OCI-LY3 (cell line): ENCODE measurements around the gene SGCB.

Experiments
- H2AFZ ChIP-seq: fragments of 200-600, 300-600 bp; shearing (Covaris generic); 2 replicates; pipeline ENCODE4 v1.6.0; 2014; ENCODE audit warnings: antibody characterized with exemption, low read depth, low read length
- H3K27ac ChIP-seq: fragments of 200-600, 300-600 bp; sonication (generic); 2 replicates; pipeline ENCODE4 v1.5.1; 2014; ENCODE audit warnings: mild to moderate bottlenecking, low read length, moderate library complexity, mixed read lengths
- H3K27me3 ChIP-seq: fragments of 200-600, 300-600 bp; sonication (generic); 2 replicates; pipeline ENCODE4 v1.6.1; 2014; ENCODE audit warnings: low read depth, low read length, mixed read lengths
- H3K36me3 ChIP-seq: fragments of 200-600, 300-600 bp; sonication (generic); replicated peaks from 2 replicates; pipeline ENCODE3; 2014; ENCODE audit warnings: low read depth, low read length, mixed read lengths
- H3K4me1 ChIP-seq: fragments of 300-600, 200-600 bp; sonication (generic); 2 replicates; pipeline ENCODE4 v1.6.1; 2014; ENCODE audit warnings: low read length, mixed read lengths
- H3K4me2 ChIP-seq: fragments of 200-600, 300-600 bp; sonication (generic); 2 replicates; pipeline ENCODE4 v1.6.1; 2014; ENCODE audit warnings: low read length, mixed read lengths
- H3K4me3 ChIP-seq: fragments of 300-600, 200-600 bp; sonication (generic); 2 replicates; pipeline ENCODE4 v1.5.1; 2014; ENCODE audit warnings: antibody characterized with exemption, mild to moderate bottlenecking, low read length, moderate library complexity
- H3K79me2 ChIP-seq: fragments of 300-600, 200-600 bp; shearing (Covaris generic); 2 replicates; pipeline ENCODE4 v1.6.1; 2014; ENCODE audit warnings: mild to moderate bottlenecking, low read length, mixed read lengths
- H3K9ac ChIP-seq: fragments of 300-600, 200-600 bp; shearing (Covaris generic); 2 replicates; pipeline ENCODE4 v1.6.0; 2014; ENCODE audit warnings: mild to moderate bottlenecking, low read length, moderate library complexity
- H3K9me3 ChIP-seq: fragments of 200-600, 300-600 bp; shearing (Covaris generic); 2 replicates; pipeline ENCODE4 v1.6.1; 2014; ENCODE audit warnings: low read length, mixed read lengths; ENCODE audit not compliant: insufficient read depth
- H4K20me1 ChIP-seq: fragments of 200-600, 300-600 bp; sonication (generic); 2 replicates; pipeline ENCODE4 v1.6.1; 2016; ENCODE audit warnings: low read length, mixed read lengths; ENCODE audit not compliant: insufficient read depth
- CTCF ChIP-seq: fragments of 200-600, 300-600 bp; sonication (generic); IDR thresholded peaks from 2 replicates; pipeline ENCODE4 v1.5.1; 2014; ENCODE audit warnings: antibody characterized with exemption, low read length, low read depth
- EZH2phosphoT487 ChIP-seq: fragments of 200-600 bp; shearing (Covaris generic); IDR thresholded peaks from 2 replicates; pipeline ENCODE4 v1.6.1; 2018; ENCODE audit warnings: antibody characterized with exemption, mixed run types, low read depth

The SGCB gene

GRCh38 chr4:52058275-52058674 lies 20.2 kb upstream of the SGCB start:
- Histone ChIP-seq H3K9me3 (no peaks in the 10 kb centered on the region), H3K79me2 (no peaks in the 10 kb centered on the region), H3K4me1 (peaks cover under 1% of the 10 kb centered on the region; the same call in 1 of the 2 replicates), H3K9ac (no peak overlapping the region), H3K27ac (no peak overlapping the region), H2AFZ (no peak overlapping the region), H4K20me1 (no peaks in the 10 kb centered on the region), H3K4me3 (no peak overlapping the region), H3K36me3 (no peaks in the 10 kb centered on the region), H3K27me3 (0 out of 2 replicates have a peak, but pooled peaks cover 2% of the 10 kb centered on the region), H3K4me2 (no peak overlapping the region)
- TF ChIP-seq EZH2phosphoT487 (no peak), CTCF (no peak)

- Histone ChIP-seq H3K4me3 (no peak overlapping the region), H2AFZ (no peak overlapping the region), H3K4me2 (no peak overlapping the region), H3K27ac (no peak overlapping the region), H3K9me3 (no peaks in the 10 kb centered on the region), H3K9ac (no peak overlapping the region), H3K4me1 (peaks cover 10% of the 10 kb centered on the region), H3K79me2 (no peaks in the 10 kb centered on the region), H3K27me3 (0 out of 2 replicates have a peak, but pooled peaks cover 4% of the 10 kb centered on the region), H4K20me1 (no peaks in the 10 kb centered on the region), H3K36me3 (no peaks in the 10 kb centered on the region)
- no peak for TF ChIP-seq CTCF
- no peak for TF ChIP-seq EZH2phosphoT487
Measured at GRCh38 chr4:52057196-52057595, 19.1 kb upstream of the SGCB start.

- Histone ChIP-seq H3K27ac (no peak overlapping the region), H3K4me1 (peaks cover 15% of the 10 kb centered on the region), H4K20me1 (no peaks in the 10 kb centered on the region), H2AFZ (no peak overlapping the region), H3K36me3 (no peaks in the 10 kb centered on the region), H3K9me3 (no peaks in the 10 kb centered on the region), H3K79me2 (no peaks in the 10 kb centered on the region), H3K4me2 (no peak overlapping the region), H3K4me3 (no peak overlapping the region), H3K27me3 (peaks cover 20% of the 10 kb centered on the region), H3K9ac (no peak overlapping the region)
- TF ChIP-seq CTCF (no peak), EZH2phosphoT487 (no peak)
Measured at GRCh38 chr4:52054254-52054653, 16.2 kb upstream of the SGCB start.

GRCh38 chr4:52052475-52052780 lies 14.3 kb upstream of the SGCB start:
- Histone ChIP-seq H3K36me3 (no peaks in the 10 kb centered on the region), H4K20me1 (no peaks in the 10 kb centered on the region), H2AFZ (no peak overlapping the region), H3K27ac (peak overlapping the region; percentile 20; the same call in 1 of the 2 replicates), H3K27me3 (peaks cover 23% of the 10 kb centered on the region), H3K9ac (peak overlapping the region; percentile 77), H3K4me2 (peak overlapping the region; percentile 100), H3K79me2 (no peaks in the 10 kb centered on the region), H3K4me3 (peak overlapping the region; percentile 92), H3K4me1 (peaks cover 15% of the 10 kb centered on the region), H3K9me3 (no peaks in the 10 kb centered on the region)
- TF ChIP-seq EZH2phosphoT487 (no peak), CTCF (no peak)
